SHP77 (cell line): ENCODE measurements around the gene DHRS7B.

Experiments
- DNase-seq, 2 experiments: peaks; one replicate each; lab custom pipeline; 2025; lab: John Stamatoyannopoulos, UW

Gene DHRS7B

DNA sequence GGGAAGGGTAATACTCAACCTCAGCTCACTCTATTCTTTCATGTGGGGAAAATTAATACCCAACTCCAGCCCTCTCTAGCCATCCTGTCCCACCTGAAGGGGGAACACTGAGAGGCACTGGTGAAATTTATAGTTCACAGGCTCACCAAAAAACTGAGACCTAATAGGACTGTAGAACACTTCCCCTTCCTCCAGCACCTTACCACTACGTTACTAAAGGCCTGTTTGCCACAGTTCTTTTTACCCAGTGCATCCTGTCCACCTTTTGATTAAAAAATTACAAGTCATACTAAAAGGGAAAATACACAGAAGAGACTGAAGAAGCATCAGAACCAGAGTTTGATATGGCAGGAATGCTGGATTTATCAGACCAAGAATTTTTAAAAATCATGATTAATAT lies 26.0 kb downstream of the DHRS7B start:
- DNase-seq, result no peak

DNA sequence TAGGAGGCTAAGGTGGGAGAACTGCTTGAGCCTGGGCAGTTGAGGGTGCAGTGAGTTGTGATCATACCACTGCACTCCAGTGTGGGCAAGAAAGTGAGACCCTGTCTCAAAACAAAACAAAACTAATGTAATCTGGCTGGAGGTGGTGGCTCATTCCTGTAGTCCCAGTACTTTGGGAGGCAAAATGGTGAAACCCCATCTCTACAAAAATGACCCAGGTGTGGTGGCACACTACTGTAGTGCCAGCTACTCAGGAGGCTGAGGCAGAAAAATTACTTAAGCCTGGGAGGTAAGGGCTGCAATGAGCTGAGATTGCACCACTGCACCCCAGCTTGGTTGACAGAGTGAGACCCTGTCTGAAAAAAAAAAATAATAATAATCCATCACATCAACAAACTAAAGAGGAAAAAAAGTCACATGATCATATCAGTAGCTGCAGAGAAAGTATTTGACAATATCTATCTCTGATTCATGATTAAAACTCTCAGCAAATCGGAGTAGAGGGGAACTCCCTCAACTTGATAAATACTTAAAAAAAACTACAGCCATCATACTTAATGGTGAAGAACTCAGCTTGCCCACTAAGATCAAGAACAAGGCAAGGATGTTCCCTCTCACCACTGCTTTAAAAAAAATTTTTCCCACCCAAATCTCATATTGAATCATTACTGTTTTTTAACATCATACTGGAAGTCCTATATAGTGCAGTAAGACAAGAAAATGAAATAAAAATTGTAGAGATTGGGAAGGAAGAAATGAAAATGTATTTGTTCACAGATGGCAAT lies 31.0 kb downstream of the DHRS7B start:
- no peak for DNase-seq

DNA sequence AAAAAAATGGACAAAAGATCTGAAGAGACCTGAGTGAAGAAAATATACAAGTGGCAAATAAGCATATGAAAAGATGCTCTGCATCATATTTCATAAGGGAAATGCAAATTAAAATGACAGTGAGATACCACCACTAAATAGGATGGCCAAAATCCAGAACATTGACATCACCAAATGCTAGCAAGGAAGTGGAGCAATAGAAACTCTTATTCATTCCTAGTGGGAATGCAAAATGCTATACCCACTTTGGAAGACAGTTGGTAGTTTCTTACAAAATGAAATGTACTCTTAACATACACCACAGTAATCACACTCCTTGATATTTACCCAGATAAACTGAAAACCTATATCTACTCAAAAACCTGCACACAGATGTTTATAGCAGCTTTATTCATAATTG lies 33.6 kb downstream of the DHRS7B start:
- no peak for DNase-seq

DNA sequence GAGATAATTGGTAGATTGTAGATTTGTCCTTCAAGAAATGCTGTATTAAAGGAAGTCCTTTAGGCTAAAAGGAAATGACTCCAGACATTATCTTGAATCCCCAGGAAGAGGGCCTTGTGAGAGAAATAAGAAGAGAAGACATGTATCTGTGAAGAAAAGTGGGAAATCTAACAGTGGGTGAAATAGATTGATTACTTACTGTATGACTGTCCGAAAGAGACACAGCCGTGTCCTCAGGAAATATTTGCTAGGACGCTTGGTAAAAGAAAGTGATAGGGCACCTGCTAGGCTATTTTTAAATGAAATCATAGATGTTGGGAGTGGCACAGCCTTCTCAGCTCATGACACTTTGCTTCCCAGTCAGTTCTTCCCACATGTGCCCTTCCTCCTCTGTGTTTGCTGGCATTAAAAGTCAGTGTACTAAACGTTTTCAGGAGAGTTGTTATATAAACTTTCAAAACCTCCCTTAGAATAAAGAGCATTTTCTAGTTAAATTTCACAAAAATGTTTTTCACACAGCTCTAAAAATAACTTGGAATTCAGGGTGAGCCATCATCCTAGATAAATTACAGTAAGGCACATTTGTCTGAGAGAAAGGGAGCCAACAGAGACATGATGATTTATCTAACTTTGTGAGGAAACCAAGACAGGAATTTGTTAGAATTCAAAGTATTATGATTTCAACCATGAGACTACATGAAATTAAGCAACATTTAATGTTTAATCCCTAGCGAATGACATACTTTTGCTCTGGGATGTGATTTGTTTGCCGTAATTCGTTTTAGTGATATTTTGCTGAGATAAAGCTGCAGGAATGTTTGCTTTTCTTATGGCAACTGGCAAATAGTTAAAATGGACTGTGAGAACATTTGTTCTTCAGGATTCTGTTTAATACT lies 35.0 kb downstream of the DHRS7B start:
- DNase-seq, result no peak

DNA sequence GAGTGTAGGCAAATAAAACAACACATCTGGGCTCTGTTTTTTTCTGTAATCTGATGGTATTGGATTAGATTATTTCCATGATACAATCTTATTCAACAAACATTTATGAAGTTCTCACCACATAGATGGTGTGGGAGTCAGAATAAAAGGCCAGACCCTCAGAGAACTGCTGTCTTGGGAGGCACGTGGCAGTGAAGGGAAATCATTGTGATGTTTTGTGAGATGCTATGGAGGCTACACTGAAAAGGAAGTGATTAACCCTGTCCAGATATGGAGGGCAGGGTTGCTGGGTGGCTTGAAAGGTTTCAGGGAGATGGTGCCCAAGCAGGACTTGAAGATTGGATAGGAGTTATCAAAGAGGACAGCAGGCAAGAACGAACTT lies 35.6 kb downstream of the DHRS7B start:
- no peak for DNase-seq

DNA sequence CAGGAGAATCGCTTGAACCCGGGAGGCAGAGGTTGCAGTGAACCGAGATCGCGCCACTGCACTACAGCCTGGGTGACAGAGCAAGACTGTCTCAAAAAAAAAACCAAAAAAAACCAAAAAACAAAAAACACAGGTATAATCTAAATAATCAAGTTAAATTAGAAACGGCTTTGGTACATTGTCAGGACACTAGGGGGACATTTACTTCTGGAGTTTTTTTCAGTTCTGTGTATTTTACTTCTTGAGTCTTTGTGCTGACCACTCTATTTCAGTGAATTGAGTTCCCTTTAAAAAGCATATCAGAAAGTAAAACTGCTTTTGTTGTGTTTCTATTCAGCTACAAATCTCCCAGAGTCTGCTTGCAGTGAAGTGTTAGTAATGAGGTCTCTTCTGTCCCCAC lies 36.3 kb downstream of the DHRS7B start:
- no peak for DNase-seq

DNA sequence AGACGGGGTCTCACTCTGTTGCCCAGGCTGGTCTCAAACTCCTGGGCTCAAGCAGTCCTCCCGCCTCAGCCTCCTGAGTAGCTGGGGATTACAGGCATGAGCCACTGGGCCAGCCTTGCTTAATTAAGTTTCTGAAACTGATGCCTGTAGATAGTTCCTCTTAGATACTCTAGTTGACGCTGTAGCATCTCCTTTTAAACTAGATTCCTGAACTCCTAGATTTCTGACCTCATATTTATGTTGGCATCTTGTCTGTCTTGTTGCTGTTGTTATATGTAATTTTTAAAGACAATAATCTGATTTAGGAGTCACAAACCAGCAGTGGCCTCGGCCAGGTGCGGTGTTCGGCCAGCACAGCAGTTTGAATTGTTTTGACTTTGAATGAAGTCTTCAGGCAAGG lies 37.5 kb downstream of the DHRS7B start:
- DNase-seq, result no peak

DNA sequence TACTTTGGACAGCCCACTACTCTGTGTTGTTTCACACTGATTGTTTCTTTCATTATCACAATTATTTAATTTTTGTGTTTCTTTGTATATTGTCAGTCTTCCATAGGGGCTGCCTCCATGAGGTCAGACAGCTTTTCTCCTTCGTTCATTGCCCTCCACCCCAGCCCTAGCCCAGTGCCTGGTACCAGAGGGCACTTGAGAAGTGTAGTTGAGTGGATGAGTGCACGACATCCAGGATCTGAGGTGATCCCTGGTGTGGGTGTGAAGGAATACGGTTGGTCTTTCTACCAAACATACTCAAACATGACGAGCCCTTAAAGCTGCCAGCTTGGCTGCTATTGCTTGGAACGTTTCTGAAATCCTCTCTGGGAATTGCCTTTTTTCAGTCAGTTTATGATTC lies 37.9 kb downstream of the DHRS7B start:
- DNase-seq, result no peak

DNA sequence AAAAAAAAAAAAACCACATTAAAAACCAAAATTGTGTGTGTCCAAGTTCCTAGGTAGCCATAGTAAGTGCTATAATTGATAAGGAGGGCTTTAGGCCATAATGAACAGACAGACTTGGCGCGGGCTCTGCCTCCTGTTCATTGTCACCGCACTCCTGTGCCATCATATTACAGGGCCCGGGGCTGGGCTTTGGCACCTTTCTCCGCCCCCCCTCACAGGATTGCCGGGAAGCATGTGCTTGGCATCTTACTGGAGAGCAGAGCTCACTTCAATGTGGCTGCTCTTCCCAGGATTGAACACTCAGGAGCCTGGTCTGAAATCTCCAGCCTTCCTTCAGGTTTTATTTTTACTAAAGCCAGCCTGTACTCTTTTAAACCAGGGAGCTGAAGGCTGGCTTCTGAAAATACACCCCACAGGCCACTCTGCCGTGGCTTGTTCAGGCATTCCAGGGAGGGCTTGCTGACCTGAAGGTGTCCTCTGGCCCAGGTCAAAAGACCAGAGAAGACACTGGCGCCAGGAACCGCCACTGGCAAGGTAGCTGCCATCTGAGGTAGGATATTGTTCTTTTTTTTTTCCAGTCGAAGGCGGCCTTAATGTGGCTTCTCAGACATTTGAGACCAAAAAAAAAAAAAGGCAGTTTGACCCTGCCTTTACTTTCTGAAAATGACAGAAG lies 39.3 kb downstream of the DHRS7B start:
- DNase-seq, result no peak

DNA sequence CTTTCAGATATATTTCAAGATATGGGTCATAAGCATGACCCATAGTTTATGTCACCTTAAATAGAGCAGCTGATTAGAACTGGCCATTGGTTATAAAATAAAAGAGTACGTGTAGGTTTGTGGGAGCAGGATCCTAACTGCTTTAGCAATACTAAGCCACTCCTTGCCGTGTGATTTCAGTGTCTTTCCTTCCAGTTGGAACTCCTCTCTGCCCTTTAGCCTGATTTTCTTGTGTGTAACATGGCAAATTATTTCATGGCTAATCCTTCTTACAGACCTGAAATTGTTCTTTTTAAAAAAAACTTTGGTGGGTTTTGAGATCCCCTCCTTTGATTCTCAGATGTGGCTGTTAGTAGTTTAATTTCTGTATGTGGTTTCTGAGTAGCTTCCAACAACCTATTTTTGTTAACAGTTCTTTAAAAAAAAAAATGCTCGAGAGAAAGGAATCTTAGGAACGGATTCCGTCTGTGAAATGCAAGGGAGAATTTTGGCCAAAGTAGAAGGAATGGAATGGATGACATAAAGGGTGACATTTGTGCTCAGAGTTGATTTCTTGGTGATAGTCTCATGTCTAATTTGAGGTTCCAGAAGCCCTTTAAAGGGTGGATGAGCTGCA lies 39.9 kb downstream of the DHRS7B start:
- DNase-seq, result no peak

DNA sequence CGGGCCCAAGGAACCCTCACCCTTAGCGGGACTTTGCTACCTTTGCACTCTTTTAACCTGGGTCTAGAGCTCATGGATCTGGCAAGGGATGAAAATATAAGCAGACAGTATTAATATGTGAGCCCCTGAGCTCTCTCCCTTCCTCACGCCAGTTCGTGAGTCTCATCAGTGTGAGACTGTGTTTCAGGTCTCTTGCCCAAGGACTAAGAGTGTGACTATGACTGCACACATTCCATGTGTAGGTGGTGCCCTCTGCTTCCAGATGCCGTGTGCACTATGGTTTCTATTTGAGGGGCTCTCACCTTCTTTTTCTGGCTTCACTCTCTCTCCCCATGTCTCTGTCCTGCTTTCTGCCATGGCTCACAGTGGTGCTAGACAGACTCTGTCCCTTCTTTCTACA lies 40.5 kb downstream of the DHRS7B start:
- DNase-seq, result no peak

DNA sequence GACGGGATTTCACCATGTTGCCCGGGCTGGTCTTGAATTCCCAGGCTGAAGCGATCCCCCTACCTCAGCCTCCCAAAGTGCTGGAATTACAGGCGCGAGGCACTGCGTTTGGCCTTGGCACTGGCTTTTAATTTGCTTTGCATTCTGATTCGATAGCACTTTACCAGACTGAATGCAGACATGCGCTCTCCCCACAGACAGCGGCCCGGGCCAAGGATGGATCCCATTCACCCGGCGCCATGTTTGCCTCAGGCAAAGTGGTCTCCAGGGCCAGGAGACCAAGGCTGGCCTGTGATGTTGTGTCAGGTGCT lies 41.7 kb downstream of the DHRS7B start:
- no peak for DNase-seq

DNA sequence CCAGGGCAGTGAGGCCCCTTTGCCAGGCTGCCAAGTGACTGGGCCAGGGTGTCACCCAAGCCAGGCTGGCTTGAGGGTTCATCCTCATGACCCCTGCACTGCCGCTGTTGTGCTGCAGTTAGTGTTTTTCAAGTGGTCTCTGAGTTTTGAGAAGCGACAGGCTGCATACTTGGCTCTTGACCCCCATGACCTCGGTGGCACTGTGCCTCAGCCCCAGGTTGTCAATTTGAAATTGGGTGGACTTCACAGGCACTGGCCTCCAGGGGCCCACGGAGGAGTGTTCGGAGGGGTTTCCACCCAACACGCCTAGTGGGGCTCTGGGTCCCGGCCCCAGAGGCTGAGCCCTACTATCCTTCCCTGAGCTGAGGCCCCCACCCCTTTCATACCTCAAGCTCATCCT lies 42.7 kb downstream of the DHRS7B start:
- no peak for DNase-seq

DNA sequence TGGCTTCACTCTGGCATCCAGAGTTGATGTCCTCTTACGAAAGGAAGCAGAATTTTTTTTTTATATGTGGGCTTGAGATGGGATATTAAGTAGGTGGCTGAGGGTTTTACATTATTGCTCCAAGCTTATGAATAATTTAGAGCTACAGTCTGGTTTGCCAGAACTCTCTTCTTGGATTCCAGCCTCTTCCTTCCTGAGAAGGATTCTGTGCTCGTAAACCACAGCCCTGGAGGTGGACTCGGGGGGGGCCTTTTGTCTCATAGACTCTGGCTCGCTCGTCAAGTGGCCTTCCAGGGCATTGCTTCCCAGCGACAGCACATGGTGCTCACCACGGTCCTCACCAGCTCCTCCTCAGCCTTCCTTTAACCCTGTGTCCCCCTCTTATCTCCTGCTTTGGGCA lies 44.0 kb downstream of the DHRS7B start:
- no peak for DNase-seq

DNA sequence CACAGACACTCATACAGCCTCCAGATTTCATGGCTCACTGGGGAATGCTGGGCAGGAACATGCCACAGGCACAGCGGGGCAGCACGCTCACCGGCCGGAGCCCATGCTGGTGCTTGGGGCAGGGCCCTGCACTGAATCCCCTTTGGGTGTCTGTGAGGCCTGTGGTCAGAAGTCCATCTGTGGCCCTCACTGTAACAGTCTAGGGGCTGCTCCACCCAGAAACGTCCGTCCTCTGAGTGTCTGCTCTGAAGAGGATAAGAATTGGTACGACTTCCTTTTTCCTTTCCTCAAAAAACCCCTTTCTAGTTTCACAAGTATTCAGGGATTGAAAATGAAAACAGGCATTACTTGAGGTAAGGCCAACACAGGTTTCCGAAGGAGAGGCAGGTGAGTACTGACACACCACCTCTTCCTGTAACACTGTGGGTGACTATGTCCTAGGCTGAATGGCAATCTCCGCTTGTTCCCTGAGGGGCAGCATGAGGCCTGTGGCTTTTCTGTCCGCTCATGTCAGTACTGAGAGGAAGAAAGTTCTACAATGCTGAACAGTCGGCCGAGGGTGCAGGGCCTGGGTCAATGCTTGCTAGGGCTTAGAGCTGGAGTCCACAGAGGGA lies 44.7 kb downstream of the DHRS7B start:
- DNase-seq, result no peak

DNA sequence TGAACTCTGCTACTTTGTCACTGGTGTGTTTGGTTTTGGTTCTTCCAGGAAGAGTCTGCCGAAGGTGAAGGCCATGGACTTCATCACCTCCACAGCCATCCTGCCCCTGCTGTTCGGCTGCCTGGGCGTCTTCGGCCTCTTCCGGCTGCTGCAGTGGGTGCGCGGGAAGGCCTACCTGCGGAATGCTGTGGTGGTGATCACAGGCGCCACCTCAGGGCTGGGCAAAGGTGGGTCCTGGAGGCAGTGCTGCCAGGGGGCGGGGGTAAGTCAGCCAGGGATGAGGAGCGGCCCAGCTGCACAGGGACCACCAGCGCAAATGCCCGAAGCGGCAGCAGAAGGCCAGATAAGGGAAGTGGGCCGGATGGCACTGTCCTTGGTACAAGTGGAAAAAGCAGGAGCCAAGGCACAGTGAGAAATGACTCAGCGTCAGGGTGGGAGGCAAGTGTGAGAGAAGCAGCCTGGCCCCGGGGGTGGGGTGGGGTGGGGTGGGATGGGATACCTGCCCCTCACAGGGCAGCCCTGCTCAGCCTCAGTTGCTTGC lies 45.3 kb downstream of the DHRS7B start:
- DNase-seq, result no peak

DNA sequence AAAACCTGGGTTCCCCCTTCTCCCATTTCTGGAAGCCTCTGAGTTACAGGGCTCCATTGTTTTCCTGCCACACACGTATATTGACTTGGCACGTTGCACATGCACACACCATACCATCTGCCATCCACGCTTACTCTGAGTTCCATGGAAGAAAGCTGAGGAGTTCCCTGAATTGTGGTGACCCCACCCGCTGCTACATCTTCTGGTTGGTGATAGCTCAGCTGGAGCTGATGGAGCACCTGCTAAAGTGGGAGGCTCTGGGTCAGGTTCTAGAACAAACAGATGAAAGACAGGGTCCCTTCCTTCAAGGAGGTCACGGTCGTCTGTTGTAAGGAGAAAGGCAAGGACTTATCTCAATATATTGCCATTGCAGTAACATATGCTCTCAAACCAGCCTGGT lies 46.1 kb downstream of the DHRS7B start:
- no peak for DNase-seq

DNA sequence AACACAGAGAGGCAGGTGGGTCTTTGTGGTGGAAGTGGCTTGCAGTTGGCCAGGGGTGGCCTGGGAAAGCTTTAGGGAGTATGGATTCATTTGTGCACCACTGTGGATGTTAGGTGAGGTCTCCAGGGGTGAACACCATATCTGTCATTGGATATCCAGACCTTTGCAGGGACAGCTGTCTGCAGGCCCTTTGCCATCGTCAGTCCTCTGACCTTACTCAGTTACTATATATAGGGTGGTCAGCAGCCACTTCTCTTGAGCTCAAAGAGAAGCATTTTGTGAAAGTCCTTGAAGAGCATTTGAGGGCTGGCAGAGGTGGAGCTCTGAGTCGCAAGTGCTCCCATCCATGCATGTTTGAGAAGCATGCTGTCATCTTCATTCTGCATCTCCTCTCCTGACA lies 46.8 kb downstream of the DHRS7B start:
- no peak for DNase-seq

DNA sequence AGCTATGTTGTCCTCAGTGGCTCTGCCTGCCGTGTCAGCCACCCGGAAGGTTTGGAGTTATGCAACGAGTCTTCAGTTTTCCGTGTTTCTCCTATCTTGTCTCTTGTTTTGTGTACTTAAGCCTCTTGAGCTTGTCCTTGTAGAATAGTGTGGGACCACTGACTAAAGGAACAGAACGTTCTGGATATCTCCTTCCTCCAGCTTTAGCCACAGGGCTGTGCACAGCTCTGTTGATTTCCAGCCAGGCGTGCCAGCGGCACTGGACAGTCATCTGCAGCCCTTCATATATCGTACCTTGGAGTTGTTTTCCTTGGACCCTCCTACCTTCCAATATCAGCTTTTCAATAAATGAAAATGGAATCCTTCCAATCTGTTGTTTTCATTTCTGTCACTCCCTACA lies 47.4 kb downstream of the DHRS7B start:
- no peak for DNase-seq

DNA sequence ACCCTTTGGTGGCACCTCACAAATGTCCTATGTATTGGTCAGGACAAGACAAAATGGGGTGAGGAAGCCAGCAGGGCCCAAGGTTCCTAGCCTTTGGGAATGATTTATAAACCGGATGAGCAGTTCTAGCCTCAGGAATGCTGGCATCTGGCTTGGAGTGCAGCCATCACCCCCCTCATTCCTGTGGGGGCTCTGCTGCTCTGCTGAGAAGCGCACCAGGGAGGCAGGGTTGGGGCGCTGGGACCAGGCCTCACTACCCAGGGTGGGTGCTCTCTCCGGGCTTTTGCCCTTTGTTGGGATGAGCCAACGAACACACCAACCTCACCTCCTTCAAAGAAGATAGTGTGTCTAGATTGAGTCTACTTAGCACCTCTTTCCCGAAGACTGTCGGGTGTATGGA lies 47.9 kb downstream of the DHRS7B start:
- no peak for DNase-seq

DNA sequence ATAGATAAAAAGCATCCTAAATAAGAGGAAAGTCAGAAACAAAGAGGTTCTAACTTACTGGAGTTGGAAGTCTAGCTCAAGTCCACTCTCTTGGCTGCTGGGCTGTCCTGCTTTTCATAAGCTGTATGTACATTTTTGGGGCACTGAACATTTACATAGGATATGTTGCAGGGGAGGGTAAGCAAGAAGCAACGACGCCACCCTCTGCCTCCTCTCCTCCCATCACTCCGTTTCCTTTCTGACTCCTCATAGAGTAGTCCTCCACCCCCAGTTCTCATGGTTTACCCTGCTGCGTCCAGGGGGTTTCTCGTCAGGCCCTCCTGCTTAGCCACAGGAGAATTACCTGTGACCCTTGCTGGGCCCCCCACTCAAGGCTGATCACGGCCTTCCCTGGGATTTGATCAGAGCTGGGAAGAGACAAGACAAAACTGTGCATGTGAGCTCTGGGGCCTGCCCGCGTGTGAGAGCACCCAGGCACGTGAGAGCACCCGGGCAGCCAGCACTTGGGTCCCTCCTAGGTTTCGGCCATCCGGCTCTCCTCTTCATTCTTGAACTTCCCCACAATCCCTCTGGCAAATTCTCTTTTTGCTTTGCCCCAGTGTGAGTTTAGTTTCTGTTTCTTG lies 50.1 kb downstream of the DHRS7B start:
- DNase-seq, result no peak
